Measurements from ENCODE around the gene PCYT2.

The PCYT2 gene

GRCh38 chr17:81870131-81870980 is 40.8 kb downstream of the PCYT2 start:
- Histone ChIP-seq H3K4me1 (ENCODE audit: control insufficient read depth, insufficient read depth, low read length) (peaks cover 12% of the 10 kb centered on the region), H3K27ac (ENCODE audit: low read depth, low read length) (peak overlapping the region; percentile 80), H3K36me3 (ENCODE audit: control insufficient read depth, insufficient read depth, low read length) (peaks cover 11% of the 10 kb centered on the region), H3K4me3 (ENCODE audit: low read length) (peak overlapping the region; percentile 61), H3K9ac (ENCODE audit: low read length) (peak overlapping the region; percentile 17), H3K27me3 (ENCODE audit: control insufficient read depth, insufficient read depth, low read length) (no peaks in the 10 kb centered on the region)

GRCh38 chr17:81869221-81870130 is 41.7 kb downstream of the PCYT2 start:
- peak overlapping the region; percentile 80 for H3K27ac ChIP-seq (ENCODE audit: low read depth, low read length)
- peak overlapping the region; percentile 61 for H3K4me3 ChIP-seq (ENCODE audit: low read length)
- peaks cover 11% of the 10 kb centered on the region for H3K36me3 ChIP-seq (ENCODE audit: control insufficient read depth, insufficient read depth, low read length)
- H3K4me1 ChIP-seq (ENCODE audit: control insufficient read depth, insufficient read depth, low read length): peaks cover 12% of the 10 kb centered on the region
- no peaks in the 10 kb centered on the region for H3K27me3 ChIP-seq (ENCODE audit: control insufficient read depth, insufficient read depth, low read length)
- H3K9ac ChIP-seq (ENCODE audit: low read length): peak overlapping the region; percentile 17

- H3K4me3 ChIP-seq (ENCODE audit: low read length): no peak overlapping the region
- H3K36me3 ChIP-seq (ENCODE audit: control insufficient read depth, insufficient read depth, low read length): peaks cover 11% of the 10 kb centered on the region
- peaks cover 12% of the 10 kb centered on the region for H3K4me1 ChIP-seq (ENCODE audit: control insufficient read depth, insufficient read depth, low read length)
- H3K27ac ChIP-seq (ENCODE audit: low read depth, low read length): peak overlapping the region; percentile 80
- H3K27me3 ChIP-seq (ENCODE audit: control insufficient read depth, insufficient read depth, low read length): no peaks in the 10 kb centered on the region
- no peak overlapping the region for H3K9ac ChIP-seq (ENCODE audit: low read length)
These were observed 42.5 kb downstream of the PCYT2 start for GRCh38 chr17:81868674-81869220.

GRCh38 chr17:81867991-81868673 is 43.1 kb downstream of the PCYT2 start:
- Histone ChIP-seq H3K36me3 (ENCODE audit: control insufficient read depth, insufficient read depth, low read length) (peaks cover 11% of the 10 kb centered on the region), H3K9ac (ENCODE audit: low read length) (no peak overlapping the region), H3K4me1 (ENCODE audit: control insufficient read depth, insufficient read depth, low read length) (peaks cover 12% of the 10 kb centered on the region), H3K4me3 (ENCODE audit: low read length) (no peak overlapping the region), H3K27ac (ENCODE audit: low read depth, low read length) (peak overlapping the region; percentile 80), H3K27me3 (ENCODE audit: control insufficient read depth, insufficient read depth, low read length) (no peaks in the 10 kb centered on the region)

- Histone ChIP-seq H3K4me3 (ENCODE audit: low read length) (no peak overlapping the region), H3K27ac (ENCODE audit: low read depth, low read length) (peak overlapping the region; percentile 15), H3K9ac (ENCODE audit: low read length) (no peak overlapping the region), H3K27me3 (ENCODE audit: control insufficient read depth, insufficient read depth, low read length) (no peaks in the 10 kb centered on the region), H3K4me1 (ENCODE audit: control insufficient read depth, insufficient read depth, low read length) (peaks cover 12% of the 10 kb centered on the region), H3K36me3 (ENCODE audit: control insufficient read depth, insufficient read depth, low read length) (peaks cover 11% of the 10 kb centered on the region)
These were observed 43.8 kb downstream of the PCYT2 start for GRCh38 chr17:81867170-81867990.

- Histone ChIP-seq H3K27me3 (ENCODE audit: control insufficient read depth, insufficient read depth, low read length) (no peaks in the 10 kb centered on the region), H3K4me1 (ENCODE audit: control insufficient read depth, insufficient read depth, low read length) (peaks cover 9% of the 10 kb centered on the region), H3K36me3 (ENCODE audit: control insufficient read depth, insufficient read depth, low read length) (peaks cover 11% of the 10 kb centered on the region), H3K27ac (ENCODE audit: low read depth, low read length) (peak overlapping the region; percentile 15), H3K9ac (ENCODE audit: low read length) (peak overlapping the region; percentile 32), H3K4me3 (ENCODE audit: low read length) (no peak overlapping the region)
These were observed 44.6 kb downstream of the PCYT2 start for GRCh38 chr17:81866440-81867169.

- Histone ChIP-seq H3K9ac (ENCODE audit: low read length) (peak overlapping the region; percentile 32), H3K36me3 (ENCODE audit: control insufficient read depth, insufficient read depth, low read length) (peaks cover 11% of the 10 kb centered on the region), H3K4me3 (ENCODE audit: low read length) (no peak overlapping the region), H3K4me1 (ENCODE audit: control insufficient read depth, insufficient read depth, low read length) (peaks cover 12% of the 10 kb centered on the region), H3K27me3 (ENCODE audit: control insufficient read depth, insufficient read depth, low read length) (no peaks in the 10 kb centered on the region), H3K27ac (ENCODE audit: low read depth, low read length) (no peak overlapping the region)
These were observed 45.3 kb downstream of the PCYT2 start for GRCh38 chr17:81865733-81866439.

GRCh38 chr17:81865358-81865732 is 45.9 kb downstream of the PCYT2 start:
- Histone ChIP-seq H3K4me3 (ENCODE audit: low read length) (no peak overlapping the region), H3K27ac (ENCODE audit: low read depth, low read length) (no peak overlapping the region), H3K27me3 (ENCODE audit: control insufficient read depth, insufficient read depth, low read length) (no peaks in the 10 kb centered on the region), H3K9ac (ENCODE audit: low read length) (no peak overlapping the region), H3K4me1 (ENCODE audit: control insufficient read depth, insufficient read depth, low read length) (peaks cover 12% of the 10 kb centered on the region), H3K36me3 (ENCODE audit: control insufficient read depth, insufficient read depth, low read length) (peaks cover 11% of the 10 kb centered on the region)

GRCh38 chr17:81863833-81864768 is 47.1 kb downstream of the PCYT2 start:
- H3K4me3 ChIP-seq (ENCODE audit: low read length): no peak overlapping the region
- H3K9ac ChIP-seq (ENCODE audit: low read length): no peak overlapping the region
- no peaks in the 10 kb centered on the region for H3K27me3 ChIP-seq (ENCODE audit: control insufficient read depth, insufficient read depth, low read length)
- peaks cover 9% of the 10 kb centered on the region for H3K36me3 ChIP-seq (ENCODE audit: control insufficient read depth, insufficient read depth, low read length)
- no peak overlapping the region for H3K27ac ChIP-seq (ENCODE audit: low read depth, low read length)
- H3K4me1 ChIP-seq (ENCODE audit: control insufficient read depth, insufficient read depth, low read length): peaks cover 13% of the 10 kb centered on the region

GRCh38 chr17:81863123-81863675 is 48.0 kb downstream of the PCYT2 start:
- Histone ChIP-seq H3K9ac (ENCODE audit: low read length) (no peak overlapping the region), H3K27ac (ENCODE audit: low read depth, low read length) (no peak overlapping the region), H3K36me3 (ENCODE audit: control insufficient read depth, insufficient read depth, low read length) (peaks cover 7% of the 10 kb centered on the region), H3K4me1 (ENCODE audit: control insufficient read depth, insufficient read depth, low read length) (peaks cover 18% of the 10 kb centered on the region), H3K4me3 (ENCODE audit: low read length) (no peak overlapping the region), H3K27me3 (ENCODE audit: control insufficient read depth, insufficient read depth, low read length) (no peaks in the 10 kb centered on the region)

All from rectal smooth muscle tissue (tissue), 1 donor.